GM23248 (cell line): Measurements from ENCODE around the gene RERE. TPM values are rescaled to one million over a fixed set of nuclear protein-coding genes. Genes with fewer than 3 reads are reported as not detected.

Experiments
- DNase-seq: peaks from one replicate; pipeline ENCODE4 v3.0.0-alpha.2; 2015
- H2AFZ ChIP-seq: fragments of 200-600 bp; sonication (generic); 2 replicates; pipeline ENCODE4 v1.6.1; 2016; ENCODE audit warnings: antibody characterized with exemption
- H3F3A ChIP-seq: fragments of 200-600 bp; sonication (generic); 2 replicates; pipeline ENCODE4 v1.6.1; 2016; ENCODE audit warnings: mild to moderate bottlenecking, antibody characterized with exemption, mixed run types; ENCODE audit not compliant: insufficient read depth
- H3K27ac ChIP-seq: fragments of 200-600 bp; sonication (generic); 2 replicates; pipeline ENCODE4 v1.5.1; 2016; ENCODE audit warnings: mild to moderate bottlenecking
- H3K27me3 ChIP-seq: fragments of 200-600 bp; sonication (generic); replicated peaks from 2 replicates; pipeline ENCODE4 v1.6.1; 2016; ENCODE audit warnings: mild to moderate bottlenecking; ENCODE audit not compliant: insufficient read depth
- H3K36me3 ChIP-seq: fragments of 200-600 bp; sonication (generic); 2 replicates; pipeline ENCODE4 v1.6.1; 2016; ENCODE audit warnings: low read depth, mild to moderate bottlenecking
- H3K4me1 ChIP-seq: fragments of 200-600 bp; sonication (generic); 2 replicates; pipeline ENCODE4 v1.6.1; 2016; ENCODE audit warnings: mild to moderate bottlenecking; ENCODE audit not compliant: insufficient read depth
- H3K4me2 ChIP-seq: fragments of 200-600 bp; sonication (generic); one replicate; pipeline ENCODE4 v1.6.1; 2016; ENCODE audit warnings: mild to moderate bottlenecking; ENCODE audit not compliant: unreplicated experiment
- H3K4me3 ChIP-seq: fragments of 200-600 bp; sonication (generic); 2 replicates; pipeline ENCODE4 v1.5.1; 2016; ENCODE audit warnings: mild to moderate bottlenecking
- H3K79me2 ChIP-seq: fragments of 200-600 bp; sonication (generic); 2 replicates; pipeline ENCODE4 v1.6.1; 2016; ENCODE audit warnings: mild to moderate bottlenecking; ENCODE audit not compliant: insufficient read depth
- H3K9ac ChIP-seq: fragments of 200-600 bp; sonication (generic); 2 replicates; pipeline ENCODE4 v1.6.1; 2016; ENCODE audit warnings: mild to moderate bottlenecking
- H3K9me2 ChIP-seq: fragments of 200-600 bp; sonication (generic); 2 replicates; pipeline ENCODE4 v1.6.1; 2016; ENCODE audit warnings: mixed run types, mild to moderate bottlenecking, moderate library complexity; ENCODE audit not compliant: insufficient read depth
- H3K9me3 ChIP-seq: fragments of 200-600 bp; sonication (generic); one replicate; pipeline ENCODE4 v1.6.1; 2017; ENCODE audit warnings: low read depth
- H4K20me1 ChIP-seq: fragments of 200-600 bp; sonication (generic); 2 replicates; pipeline ENCODE4 v1.6.0; 2016; ENCODE audit not compliant: insufficient read depth
- EZH2 ChIP-seq: fragments of 200-600 bp; sonication (generic); IDR thresholded peaks from 2 replicates; pipeline ENCODE4 v1.6.1; 2018; ENCODE audit warnings: antibody characterized with exemption, mild to moderate bottlenecking; ENCODE audit not compliant: insufficient read depth, poor library complexity, severe bottlenecking
- EZH2phosphoT487 ChIP-seq: fragments of 200-600 bp; sonication (generic); IDR thresholded peaks from 2 replicates; pipeline ENCODE4 v1.6.1; 2018; ENCODE audit warnings: antibody characterized with exemption, moderate library complexity, mild to moderate bottlenecking, low read depth; ENCODE audit not compliant: insufficient read depth
- WGBS, 2 experiments: methylation state at CpG; one replicate each; pipeline ENCODE4 v1.1.6; 2015 to 2017; ENCODE audit warnings: low lambda C conversion rate in 2 of 2, low coverage in 1 of 2; ENCODE audit errors: missing lambda C conversion rate in 2 of 2; 5-methylcytosine and 5-hydroxymethylcytosine counted together
- in situ Hi-C: fragments of 300-500 bp; cut with MboI; formaldehyde crosslinking; loops from 2 replicates; pipeline ENCODE4 v1.15.0; 2020
- polyA plus RNA-seq: library from polyadenylated mRNA; unstranded; fragments of >200 nt; fragmentation: Nextera tagmentation; extraction: Ambion mirVana; gene quantifications from 2 replicates; pipeline ENCODE4 v1.2.1, GENCODE V29; 2016
- total RNA-seq: library from RNA; depleted of rRNA; stranded (reverse); fragments of >200 nt; shearing (Covaris generic); gene quantifications from 2 replicates; pipeline ENCODE4 v1.2.3, GENCODE V29; 2014; rRNA removed

Gene RERE
- 9.5 and 26.0 TPM in 2 replicates for total RNA-seq
- 20.3 and 26.2 TPM in 2 replicates for polyA plus RNA-seq

DNA sequence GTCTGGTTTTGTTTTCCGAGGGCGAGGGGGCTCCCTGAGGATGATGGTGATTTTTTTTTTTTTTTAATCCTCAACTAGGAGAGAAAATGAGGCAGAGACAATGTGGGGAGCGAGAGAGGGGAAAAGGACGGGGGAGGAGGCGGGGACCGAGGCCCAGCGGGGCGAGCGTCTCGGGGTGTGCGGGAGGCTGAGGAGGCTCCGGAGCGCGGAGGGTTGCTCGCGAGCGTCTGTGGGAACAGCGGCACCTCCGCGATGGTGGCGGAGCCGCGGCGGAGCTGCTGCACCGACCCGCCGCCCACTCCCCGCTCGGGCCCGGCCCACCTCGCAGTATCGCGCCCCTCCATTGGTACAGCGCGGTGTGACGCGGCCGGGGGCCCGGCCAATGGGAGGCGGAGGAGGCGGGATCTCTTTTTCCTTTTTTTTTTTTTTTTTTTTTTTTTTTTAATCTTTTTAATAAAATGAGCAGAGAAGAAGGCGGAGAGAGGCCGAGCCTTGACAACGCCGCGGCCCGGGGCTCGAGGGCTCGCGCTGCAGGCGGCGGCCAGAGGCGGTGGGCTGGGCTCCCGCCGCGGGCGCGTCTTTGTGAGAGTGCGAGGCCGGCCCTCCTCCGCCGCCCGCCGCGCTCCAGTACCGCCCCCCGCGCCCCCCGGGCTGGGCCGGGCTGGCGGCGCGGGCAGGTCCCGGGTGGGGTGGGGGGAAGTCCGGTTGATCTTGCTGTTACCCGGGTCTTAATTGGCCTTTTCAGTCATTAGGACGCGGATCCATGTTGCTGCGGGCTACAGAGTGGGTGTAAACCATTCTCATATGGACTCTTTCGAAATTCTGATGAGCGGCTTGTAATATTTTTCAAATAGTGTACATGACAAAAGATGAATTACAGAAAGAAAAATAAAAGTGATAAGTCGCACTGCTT, at the start of gene RERE:
TSS of gene RERE (minus strand) at position 229 of the 913 bp plus-strand sequence.
- in situ Hi-C loops, result no loop called here
- no peaks in the 10 kb centered on the region for H3K9me2 ChIP-seq
- DNase-seq, result peak; percentile 95

DNA sequence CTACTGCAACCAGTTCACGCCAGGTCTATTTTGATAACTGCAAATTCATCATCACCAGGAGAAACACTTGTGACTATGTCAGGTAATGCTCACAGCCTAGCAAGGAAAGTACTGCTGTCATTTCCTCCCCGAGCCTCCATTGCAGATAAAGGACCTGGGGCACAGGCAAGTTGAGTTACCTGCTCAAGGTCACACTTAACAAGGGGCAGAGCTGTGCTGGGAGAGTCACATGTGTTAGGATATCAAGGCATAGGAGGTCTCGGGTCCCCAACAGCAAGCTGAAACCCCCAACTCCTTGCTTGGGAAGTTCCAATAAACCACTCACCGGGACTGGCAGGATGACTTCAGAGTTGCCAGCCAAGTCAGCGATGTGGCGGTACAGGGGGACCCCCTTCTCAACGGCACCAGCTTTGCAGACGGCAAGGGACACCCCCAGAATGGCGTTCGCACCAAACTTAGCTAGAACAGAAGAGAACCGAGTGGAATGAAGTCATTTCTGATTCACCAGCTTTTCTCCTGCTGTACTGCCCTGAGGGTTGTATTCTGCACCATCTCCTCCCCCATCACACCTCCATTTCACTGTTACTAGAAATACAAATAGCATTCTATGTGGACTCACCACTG, 49.5 kb upstream of the RERE start:
- peak; percentile 52 for DNase-seq
- in situ Hi-C loops, result no loop called here
- no peak overlapping the region; the same call in 1 of the 2 replicates for H3K27ac ChIP-seq
- peaks cover 79% of the 10 kb centered on the region for H3K79me2 ChIP-seq
- H3K4me1 ChIP-seq, result peaks cover 35% of the 10 kb centered on the region
- H2AFZ ChIP-seq, result no peak overlapping the region
- peaks cover 37% of the 10 kb centered on the region for H4K20me1 ChIP-seq
- no peaks in the 10 kb centered on the region for H3K9me3 ChIP-seq
- H3K9ac ChIP-seq, result no peak overlapping the region
- no peak overlapping the region for H3K4me2 ChIP-seq
- H3F3A ChIP-seq, result peaks cover 98% of the 10 kb centered on the region
- peaks cover 99% of the 10 kb centered on the region for H3K36me3 ChIP-seq
- H3K9me2 ChIP-seq, result no peaks in the 10 kb centered on the region
- H3K4me3 ChIP-seq, result no peak overlapping the region
- no peaks in the 10 kb centered on the region for H3K27me3 ChIP-seq
- TF ChIP-seq EZH2 (no peak), EZH2phosphoT487 (no peak)
- 88 to 90% methylated on average over 11 of the region's 11 CpGs for WGBS, 2 experiments

More for the DNA sequence above, at the start of gene RERE:
- peak within 1 kb of the TSS; percentile 93 for H3K4me3 ChIP-seq
- no peaks in the 10 kb centered on the region for H3K9me3 ChIP-seq
- peak within 1 kb of the TSS; percentile 89 for H2AFZ ChIP-seq
- H4K20me1 ChIP-seq, result no peaks in the 10 kb centered on the region
- H3K27ac ChIP-seq, result peak within 1 kb of the TSS; percentile 91
- H3K79me2 ChIP-seq, result peaks cover 34% of the 10 kb centered on the region
- no peak for TF ChIP-seq EZH2phosphoT487
- no peak for TF ChIP-seq EZH2
- peak within 1 kb of the TSS; percentile 98 for H3K9ac ChIP-seq
- peak within 1 kb of the TSS; percentile 81 for H3K4me2 ChIP-seq
- H3K4me1 ChIP-seq, result peaks cover 52% of the 10 kb centered on the region
- H3K27me3 ChIP-seq, result no peaks in the 10 kb centered on the region
- 1% methylated on average over 14 to 81 of the region's 82 CpGs for WGBS, 2 experiments
- H3F3A ChIP-seq, result peaks cover 34% of the 10 kb centered on the region
- H3K36me3 ChIP-seq, result no peaks in the 10 kb centered on the region

DNA sequence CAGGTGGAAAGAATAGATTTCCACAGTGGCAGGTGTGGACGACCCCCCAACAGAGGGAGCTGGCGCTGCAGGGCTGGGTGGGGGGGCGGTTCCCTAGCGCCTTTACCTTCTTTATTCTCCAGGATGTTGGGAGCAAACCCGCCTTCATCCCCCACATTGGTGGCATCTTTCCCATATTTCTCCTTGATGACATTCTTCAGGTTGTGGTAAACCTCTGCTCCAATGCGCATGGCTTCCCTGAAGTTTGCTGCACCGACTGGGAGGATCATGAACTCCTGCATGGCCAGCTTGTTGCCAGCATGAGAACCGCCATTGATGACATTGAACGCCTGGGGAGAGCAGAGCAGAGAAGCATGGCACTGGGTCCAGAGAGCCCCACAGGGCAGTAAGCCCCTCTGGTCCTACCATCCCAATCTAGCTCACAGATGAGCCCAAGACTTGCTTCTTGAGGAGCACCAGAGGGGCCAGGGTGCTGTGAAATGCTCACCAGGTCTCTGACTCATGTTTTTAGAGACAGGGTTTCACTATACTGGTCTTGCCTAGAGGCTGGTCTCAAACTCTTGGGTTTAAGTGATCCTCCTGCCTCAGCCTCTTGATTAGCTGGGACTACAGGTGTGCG, 48.8 kb upstream of the RERE start:
- Histone ChIP-seq H3K4me3 (no peak overlapping the region), H3K36me3 (peaks cover 99% of the 10 kb centered on the region), H3K27ac (no peak overlapping the region; the same call in 1 of the 2 replicates), H3K27me3 (no peaks in the 10 kb centered on the region), H3K9me2 (no peaks in the 10 kb centered on the region), H3K9me3 (no peaks in the 10 kb centered on the region), H2AFZ (no peak overlapping the region), H3F3A (peaks cover 98% of the 10 kb centered on the region), H3K79me2 (peaks cover 73% of the 10 kb centered on the region), H3K9ac (no peak overlapping the region), H3K4me2 (no peak overlapping the region), H4K20me1 (peaks cover 33% of the 10 kb centered on the region), H3K4me1 (peaks cover 29% of the 10 kb centered on the region)
- WGBS, 2 experiments, result 91 to 97% methylated on average over 10 of the region's 10 CpGs
- TF ChIP-seq EZH2phosphoT487, result no peak
- TF ChIP-seq EZH2, result no peak
- no peak for DNase-seq
- in situ Hi-C loops, result no loop called here

DNA sequence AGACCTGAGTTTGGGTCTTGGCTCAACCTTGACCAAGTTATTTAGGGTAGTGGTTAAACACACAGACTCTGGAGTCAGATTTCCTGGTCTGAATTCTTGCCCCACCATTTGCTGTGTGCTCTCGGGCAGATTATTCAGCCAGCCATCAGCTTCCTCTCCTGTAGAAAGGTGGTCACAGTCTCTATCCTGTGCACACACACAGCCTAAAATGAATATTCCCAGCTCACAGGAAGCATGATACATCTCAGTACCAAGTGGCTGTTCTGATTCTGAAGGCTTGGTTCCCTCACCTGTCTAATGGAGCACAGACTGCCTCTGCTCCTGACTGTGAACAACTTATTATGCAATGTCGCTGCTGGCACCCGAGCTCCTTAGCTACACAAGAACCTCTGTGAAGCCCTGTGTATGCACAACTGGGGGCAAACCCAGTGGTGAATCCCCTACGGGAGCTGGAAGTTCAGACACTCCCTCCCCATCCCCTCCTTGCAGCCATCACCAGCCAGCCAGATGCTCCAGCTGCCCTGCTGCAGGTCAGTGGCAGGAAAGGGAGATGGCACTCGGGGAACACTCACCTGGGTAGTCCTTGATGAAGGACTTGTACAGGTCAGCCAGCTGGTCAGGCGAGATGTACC, 47.4 kb upstream of the RERE start:
- H3K4me1 ChIP-seq, result peaks cover 14% of the 10 kb centered on the region
- peaks cover 22% of the 10 kb centered on the region for H4K20me1 ChIP-seq
- H3K36me3 ChIP-seq, result peaks cover 98% of the 10 kb centered on the region
- H3K9me2 ChIP-seq, result no peaks in the 10 kb centered on the region
- WGBS, 2 experiments, result 97% methylated on average over 6 of the region's 6 CpGs
- in situ Hi-C loops, result no loop called here
- H2AFZ ChIP-seq, result no peak overlapping the region
- H3K9me3 ChIP-seq, result no peaks in the 10 kb centered on the region
- H3K27ac ChIP-seq, result no peak overlapping the region
- H3K4me3 ChIP-seq, result no peak overlapping the region
- no peak overlapping the region for H3K9ac ChIP-seq
- TF ChIP-seq EZH2, result no peak
- TF ChIP-seq EZH2phosphoT487, result no peak
- no peaks in the 10 kb centered on the region for H3K27me3 ChIP-seq
- H3F3A ChIP-seq, result peaks cover 98% of the 10 kb centered on the region
- no peak overlapping the region for H3K4me2 ChIP-seq
- H3K79me2 ChIP-seq, result peaks cover 58% of the 10 kb centered on the region
- DNase-seq, result no peak
